Glomerular visceral epithelial cell (primary cell): ENCODE data around the gene DNAJC2.
"Not testable (repeated sequence)": the region's sequence is repeated elsewhere in the genome, so short reads cannot be mapped to it uniquely, and the experiment has no call there.

ENCODE experiments used
- DNase-seq: peaks from one replicate; pipeline ENCODE4 v3.0.0-alpha.2; 2016; ENCODE audit errors: extremely low spot score

The DNAJC2 gene

GRCh38 chr7:103266229-103266628, 78.3 kb downstream of the DNAJC2 start:
- DNase-seq: not testable (repeated sequence)

GRCh38 chr7:103264054-103264453, 80.5 kb downstream of the DNAJC2 start:
- not testable (repeated sequence) for DNase-seq
